Fibroblast of mammary gland (primary cell): ENCODE data around the gene ASIC3.

Experiments
- DNase-seq: peaks from one replicate; pipeline ENCODE4 v3.0.0-alpha.2; 2010; ENCODE audit warnings: low read depth
- H3K4me3 ChIP-seq: 2 replicates; pipeline ENCODE4 v1.5.1; 2011; ENCODE audit warnings: low read depth, mild to moderate bottlenecking, low read length, moderate library complexity; ENCODE audit not compliant: control insufficient read depth
- CTCF ChIP-seq: conservative IDR thresholded peaks from 2 replicates; pipeline ENCODE4 v1.5.1; 2011; ENCODE audit warnings: low read depth, low read length, inconsistent platforms; ENCODE audit not compliant: control insufficient read depth, insufficient read depth

Gene ASIC3

GRCh38 chr7:151081170-151082101 is 33.1 kb downstream of the ASIC3 start:
- peak overlapping the region; percentile 73 for H3K4me3 ChIP-seq
- no peak for TF ChIP-seq CTCF
- no peak for DNase-seq

DNA sequence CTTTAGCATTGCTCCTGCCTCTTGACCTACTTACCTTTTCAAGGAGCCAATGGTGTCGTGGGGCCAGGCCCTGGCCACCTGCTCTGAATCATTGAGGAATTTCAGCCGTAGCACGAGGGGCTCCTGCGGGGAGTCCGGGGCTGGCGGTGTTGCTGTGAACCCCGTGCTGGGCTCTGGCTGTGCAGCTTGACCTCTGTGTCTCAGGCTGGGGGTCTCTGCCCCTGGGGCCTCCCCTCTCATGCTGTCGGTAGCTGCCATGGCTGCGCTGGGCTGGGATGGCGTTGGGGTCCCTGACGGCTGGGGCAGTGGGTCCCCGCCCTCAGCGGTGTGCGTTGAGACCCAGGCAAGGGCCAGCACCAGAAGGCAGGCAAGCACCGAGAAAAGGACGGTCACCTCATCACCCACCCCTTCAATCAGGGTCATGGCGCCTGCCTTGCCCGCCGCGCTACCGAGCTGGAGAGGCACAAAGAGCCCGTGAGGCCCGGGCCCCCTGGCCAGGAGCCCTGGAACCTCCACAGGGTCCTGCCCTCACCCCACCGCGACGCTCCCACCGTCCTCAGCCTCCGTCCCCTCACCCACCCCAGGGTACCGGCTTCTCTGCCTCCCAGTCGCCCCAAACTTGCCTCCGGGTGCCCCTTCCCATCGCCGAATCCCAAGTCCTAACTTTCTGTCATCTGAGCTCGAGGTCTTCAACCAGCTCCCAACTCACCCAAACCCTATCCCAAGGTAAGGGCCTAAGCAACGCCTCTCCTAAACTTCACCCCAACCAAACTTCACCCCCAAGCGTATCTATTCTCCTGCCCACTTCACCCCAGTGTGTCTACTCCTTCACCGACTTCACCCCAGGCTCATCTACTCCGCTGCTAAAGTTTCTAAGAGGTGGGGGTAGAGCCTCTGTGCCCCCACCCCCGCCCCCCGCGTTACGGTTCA is 34.1 kb downstream of the ASIC3 start:
- no peak for DNase-seq
- no peak for TF ChIP-seq CTCF
- H3K4me3 ChIP-seq = peak overlapping the region; percentile 73

- DNase-seq = peak; percentile 43
- peak within 1 kb of the TSS; percentile 73 for H3K4me3 ChIP-seq
- no peak for TF ChIP-seq CTCF
Measured at GRCh38 chr7:151083071-151083823, 34.9 kb downstream of the ASIC3 start, which contains the start of gene TMUB1. TMUB1 (minus strand) TSS chr7:151083493; CDS start chr7:151082563, 930 bp downstream.

DNA sequence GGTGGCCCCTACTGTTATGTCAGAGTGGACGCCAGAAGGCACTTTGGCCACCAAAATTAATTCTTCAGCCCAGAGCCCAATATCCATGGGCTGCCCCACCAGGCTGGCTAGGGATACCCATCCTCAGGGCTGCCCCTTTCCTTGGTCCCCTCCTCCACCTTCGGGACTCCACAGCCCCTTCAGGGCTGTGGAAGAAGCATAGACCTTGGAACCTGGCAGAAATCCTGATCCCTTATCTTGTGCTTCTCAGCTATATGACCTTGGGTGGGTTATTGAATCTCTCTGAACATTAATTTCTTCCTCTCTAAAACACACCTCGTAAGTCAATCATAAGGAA is 35.5 kb downstream of the ASIC3 start:
- TF ChIP-seq CTCF = no peak
- DNase-seq = no peak
- peak overlapping the region; percentile 73 for H3K4me3 ChIP-seq

GRCh38 chr7:151085329-151085690 is 37.0 kb downstream of the ASIC3 start:
- DNase-seq = peak; percentile 40
- H3K4me3 ChIP-seq = no peak overlapping the region

More at GRCh38 chr7:151085329-151085690, 37.0 kb downstream of the ASIC3 start:
- no peak for TF ChIP-seq CTCF
